EL (cell line): ENCODE data around the gene PRR29.
"Not testable (repeated sequence)": the region's sequence is repeated elsewhere in the genome, so short reads cannot be mapped to it uniquely, and the experiment has no call there.

ENCODE experiments used
- DNase-seq: peaks from one replicate; pipeline ENCODE4 v3.0.0-alpha.2; 2016

The PRR29 gene

GRCh38 chr17:63975541-63976092 is 22.5 kb upstream of the PRR29 start:
- DNase-seq = no peak

DNA sequence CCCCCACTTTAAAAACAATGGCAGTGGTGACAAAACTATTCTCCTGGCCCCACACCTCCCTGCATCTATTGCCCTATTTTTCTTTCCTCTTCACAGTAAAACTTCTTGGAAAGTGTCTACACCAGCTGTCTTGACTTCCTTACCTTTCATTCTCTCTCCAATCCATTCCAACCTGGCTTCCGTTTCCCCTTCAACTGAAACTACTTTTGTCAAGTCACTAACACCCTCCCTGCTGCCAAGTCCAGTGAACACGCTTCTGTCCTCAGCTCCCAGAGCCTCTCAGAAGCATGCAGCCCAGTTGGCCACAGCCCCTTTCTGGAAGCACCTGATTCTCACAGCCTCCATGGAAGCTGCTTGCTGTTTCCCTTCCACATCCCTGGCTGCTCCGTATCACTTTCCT is 21.4 kb upstream of the PRR29 start:
- DNase-seq = no peak

DNA sequence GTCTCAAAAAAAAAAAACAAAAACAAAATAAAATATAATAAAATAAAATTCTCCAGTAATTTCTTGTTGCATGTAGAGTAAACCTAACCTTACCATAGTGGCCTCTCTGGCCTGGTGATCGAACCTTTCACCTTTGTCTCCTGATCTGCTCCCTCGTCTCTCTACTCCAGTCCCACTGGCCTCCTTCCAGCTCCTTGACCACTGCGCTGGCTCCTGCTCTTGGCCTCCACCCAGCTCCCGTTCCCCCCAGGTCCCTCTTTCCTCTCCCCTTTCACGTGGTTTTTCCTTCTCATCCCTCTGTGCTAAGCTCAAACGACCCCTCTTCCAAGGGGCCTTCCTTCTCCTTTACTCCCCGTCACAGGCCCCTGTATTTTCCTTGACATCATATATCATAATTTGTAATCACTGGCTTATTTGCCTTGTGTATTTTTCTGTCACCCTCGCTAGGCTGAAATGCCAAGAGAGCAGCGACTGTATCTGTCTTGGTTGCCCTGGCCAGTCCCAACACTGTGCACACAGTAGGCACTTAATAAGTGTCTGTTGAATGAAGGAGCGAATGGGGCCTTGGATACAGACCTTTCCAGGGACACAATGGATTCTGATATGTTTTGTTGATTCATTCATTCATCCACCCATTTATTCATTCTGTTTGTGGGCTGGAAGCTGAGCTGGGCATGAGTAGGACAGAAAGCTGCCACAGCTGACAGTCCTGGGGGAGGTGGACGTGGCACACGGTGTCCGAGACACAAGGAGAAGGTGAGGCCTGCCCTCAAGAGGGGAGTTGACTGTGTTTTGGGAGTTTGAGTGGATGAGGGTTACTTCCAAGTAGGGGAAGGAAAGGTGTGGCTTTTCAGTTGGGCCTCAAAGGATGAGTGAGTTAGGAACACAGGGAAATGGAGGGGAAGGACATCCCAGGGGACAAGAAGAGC is 19.6 kb upstream of the PRR29 start:
- DNase-seq = no peak

GRCh38 chr17:63982641-63983040 is 15.5 kb upstream of the PRR29 start:
- DNase-seq = not testable (repeated sequence)

DNA sequence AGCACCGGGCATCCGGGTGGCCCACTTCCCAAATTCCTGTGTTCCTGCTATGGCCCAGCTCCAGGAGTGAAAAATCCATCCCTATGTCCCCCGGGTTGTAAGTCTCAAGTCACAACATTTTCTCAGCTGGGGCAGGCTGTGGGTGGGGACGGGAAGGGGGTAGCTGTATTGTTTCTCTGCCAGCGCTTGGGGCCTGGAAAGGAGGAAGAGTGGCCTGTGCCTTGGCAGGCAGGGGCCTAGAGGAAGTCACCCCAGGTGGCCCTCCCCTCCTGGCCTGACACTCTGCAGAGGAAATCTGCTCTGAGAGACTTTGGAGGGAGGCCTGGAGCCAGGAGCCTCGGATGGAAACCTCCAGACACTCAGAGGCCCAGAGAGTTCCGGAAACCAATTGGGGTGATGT is 14.8 kb upstream of the PRR29 start:
- DNase-seq = no peak

DNA sequence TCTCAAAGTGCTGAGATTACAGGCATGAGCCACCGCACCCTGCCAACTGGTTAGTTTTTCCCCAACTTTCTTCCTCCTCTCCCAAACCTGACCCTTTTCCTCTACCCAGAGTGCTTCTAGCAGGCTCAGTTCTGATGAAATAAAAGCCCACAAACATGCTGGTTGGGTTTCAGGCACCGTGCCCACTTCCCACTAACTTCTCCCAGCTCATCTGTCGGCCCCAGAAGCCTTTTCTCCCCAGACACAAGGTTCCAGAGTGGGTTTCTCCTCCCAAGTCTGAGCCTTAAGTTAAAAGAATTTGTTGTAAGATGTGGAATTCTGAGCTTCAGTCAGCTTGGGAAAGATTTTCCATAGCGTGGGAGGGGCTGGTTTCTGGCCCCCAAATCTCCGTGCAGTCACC is 13.9 kb upstream of the PRR29 start:
- no peak for DNase-seq

GRCh38 chr17:63984651-63985386 is 13.3 kb upstream of the PRR29 start:
- DNase-seq = peak; percentile 87

GRCh38 chr17:63985387-63986140 is 12.6 kb upstream of the PRR29 start:
- DNase-seq = no peak

DNA sequence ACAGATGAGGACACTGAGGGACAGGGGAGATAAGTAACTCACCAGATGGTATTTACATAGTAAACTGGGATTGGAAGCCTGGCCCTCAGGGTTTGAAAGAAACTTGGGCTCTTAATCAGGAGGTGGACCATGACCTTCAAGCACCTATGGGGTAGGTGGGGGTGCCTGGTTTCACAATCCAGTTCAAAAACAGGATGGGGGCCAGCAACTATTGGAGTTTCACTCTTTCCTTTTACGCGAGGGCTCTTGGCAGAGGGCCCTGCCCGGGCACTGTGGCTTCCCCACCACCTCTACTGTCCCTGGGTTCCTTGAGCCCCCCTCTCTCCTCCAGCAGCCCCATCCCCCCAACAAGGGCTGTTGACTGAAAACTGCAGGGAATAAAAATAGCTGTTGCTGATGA is 11.3 kb upstream of the PRR29 start:
- no peak for DNase-seq

- DNase-seq = no peak
Observed at GRCh38 chr17:63987221-63988126, 10.7 kb upstream of the PRR29 start.

- no peak for DNase-seq
Observed at GRCh38 chr17:63988127-63988478, 10.0 kb upstream of the PRR29 start.

GRCh38 chr17:63988741-63989621 is 9.2 kb upstream of the PRR29 start:
- no peak for DNase-seq

DNA sequence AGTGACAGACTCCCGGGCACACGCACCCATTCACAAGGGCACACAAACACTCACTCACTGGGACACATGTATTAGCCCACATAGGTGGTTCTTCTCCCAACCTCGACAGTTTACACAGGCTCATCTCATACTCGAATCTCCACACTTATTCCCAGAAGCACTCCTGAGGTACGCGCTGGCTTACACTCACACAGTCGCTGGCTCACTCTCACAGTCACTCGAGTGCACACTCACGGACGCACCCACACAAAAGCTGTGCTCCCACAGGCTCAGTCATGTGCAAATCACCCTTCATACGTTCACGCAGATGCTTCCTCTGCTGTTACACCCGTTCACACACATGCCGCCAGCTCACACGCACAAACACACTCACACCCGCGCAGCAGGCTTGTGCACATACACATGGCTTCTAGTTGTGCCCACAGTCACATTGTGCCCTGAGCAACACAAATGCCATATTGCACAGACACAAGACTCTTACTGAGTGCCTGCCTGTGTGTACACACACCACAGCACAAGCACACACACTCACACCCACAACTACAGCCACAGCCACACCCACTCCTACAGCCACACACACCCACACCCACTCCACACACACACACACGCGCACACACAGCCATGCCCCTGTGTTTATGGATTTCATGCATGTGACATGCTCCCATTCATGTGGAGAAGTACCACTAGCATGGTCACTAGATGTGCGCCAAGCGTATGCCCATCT is 8.4 kb upstream of the PRR29 start:
- no peak for DNase-seq

DNA sequence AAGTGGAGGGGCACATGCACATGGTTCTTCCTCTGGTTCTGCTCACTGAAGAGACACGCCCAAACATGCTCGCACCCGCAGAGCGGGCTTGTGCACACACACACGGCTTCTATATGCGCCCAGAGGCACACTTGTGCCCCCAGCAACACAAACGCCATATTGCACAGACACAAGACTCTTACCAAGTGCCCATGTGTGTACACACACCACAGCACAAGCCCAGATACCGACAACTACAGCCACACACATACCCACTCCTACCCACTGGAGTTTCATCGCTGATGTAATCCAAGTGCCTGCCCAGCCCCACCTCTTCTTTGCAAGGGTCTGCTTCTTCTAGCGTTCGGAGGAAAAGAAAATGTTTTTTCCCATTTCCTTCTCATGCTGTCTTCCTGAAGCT is 6.5 kb upstream of the PRR29 start:
- DNase-seq = no peak

DNA sequence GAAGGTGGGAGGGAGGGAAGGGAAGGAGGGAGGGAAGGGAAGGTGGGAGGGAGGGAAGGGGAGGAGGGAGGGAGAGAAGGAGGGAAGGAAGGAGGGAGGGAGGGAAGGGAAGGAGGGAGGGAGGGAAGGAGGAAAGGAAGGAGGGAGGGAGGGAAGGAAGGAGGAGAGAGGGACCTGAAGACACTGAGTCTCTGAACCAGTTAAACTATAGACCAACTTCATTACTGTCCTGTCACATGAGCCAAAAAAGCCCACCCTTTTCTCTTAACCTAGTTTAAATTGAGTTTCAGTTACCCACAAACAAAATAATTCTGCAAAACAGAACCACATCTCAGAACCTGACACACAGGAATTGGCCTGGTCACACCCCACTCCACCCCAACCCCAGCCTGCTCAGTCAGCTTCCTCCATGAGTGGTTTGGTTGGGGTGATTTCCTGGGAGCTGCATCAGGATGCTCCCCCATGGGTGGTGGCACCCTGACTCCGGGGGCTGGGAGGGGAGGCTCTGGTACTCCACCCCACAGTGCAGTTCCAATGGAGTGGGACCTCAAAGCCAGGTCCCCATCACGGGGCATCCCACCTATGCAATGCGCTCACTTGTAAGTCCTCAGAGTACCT is 4.7 kb upstream of the PRR29 start:
- no peak for DNase-seq

GRCh38 chr17:63995626-63996025 is 2.5 kb upstream of the PRR29 start:
- DNase-seq = no peak

GRCh38 chr17:63996430-63997182 is 1.5 kb upstream of the PRR29 start:
- no peak for DNase-seq

GRCh38 chr17:63997341-63998048 is 656 bp upstream of the PRR29 start:
- DNase-seq = no peak
